PC-3 (cell line): ENCODE data around the gene CENPH. TPM values are rescaled to one million over a fixed set of nuclear protein-coding genes. Genes with fewer than 3 reads are reported as not detected.

Experiments
- ATAC-seq: fragments of 200-7000 bp; cut with Tn5 transposase; 2 replicates; pipeline ENCODE4 v1.9.1; 2020; ENCODE audit warnings: mild to moderate bottlenecking, moderate library complexity
- BruUV-seq: library from RNA; stranded (reverse); fragments of 400-500 nt; replicated peaks from 2 replicates; lab custom pipeline; 2021; lab: Mats Ljungman, UMichigan
- CTCF ChIA-PET: fragments of 300-600 bp; sonication (Branson Sonifier 250); formaldehyde crosslinking; loops from one replicate; lab custom pipeline; 2022; ENCODE audit warnings: antibody characterized with exemption; lab: Charles Lee
- POLR2A ChIA-PET: fragments of 300-600 bp; sonication (Branson Sonifier 250); formaldehyde crosslinking; loops from one replicate; lab custom pipeline; 2022; ENCODE audit warnings: antibody characterized with exemption; ENCODE audit not compliant: unreplicated experiment; lab: Charles Lee
- DNase-seq: peaks from one replicate; pipeline ENCODE4 v3.0.0-alpha.2; 2015
- H2AFZ ChIP-seq: fragments of 300-600 bp; sonication (generic); 2 replicates; pipeline ENCODE4 v1.6.0; 2016; ENCODE audit warnings: antibody characterized with exemption, low read length
- H3F3A ChIP-seq: fragments of 300-600 bp; sonication (generic); one replicate; pipeline ENCODE4 v1.6.0; 2017; ENCODE audit warnings: antibody characterized with exemption, low read length, control low read depth, mild to moderate bottlenecking; ENCODE audit not compliant: unreplicated experiment
- H3K27ac ChIP-seq: fragments of 300-600 bp; sonication (generic); 2 replicates; pipeline ENCODE4 v1.5.1; 2016; ENCODE audit warnings: mild to moderate bottlenecking, low read length
- H3K27me3 ChIP-seq: fragments of 300-600 bp; sonication (generic); 2 replicates; pipeline ENCODE4 v1.6.1; 2016; ENCODE audit warnings: low read length, mixed read lengths
- H3K36me3 ChIP-seq: fragments of 300-600 bp; sonication (generic); 2 replicates; pipeline ENCODE4 v1.6.1; 2016; ENCODE audit warnings: low read depth, mixed run types, low read length, mixed read lengths
- H3K4me1 ChIP-seq: fragments of 300-600 bp; sonication (generic); 2 replicates; pipeline ENCODE4 v1.5.1; 2016; ENCODE audit warnings: low read length; ENCODE audit not compliant: insufficient read depth
- H3K4me2 ChIP-seq: fragments of 300-600 bp; sonication (generic); 2 replicates; pipeline ENCODE4 v1.6.0; 2016; ENCODE audit warnings: low read length
- H3K4me3 ChIP-seq: fragments of 300-600 bp; sonication (generic); 2 replicates; pipeline ENCODE4 v1.5.1; 2016; ENCODE audit warnings: mild to moderate bottlenecking, low read length, mixed read lengths
- H3K79me2 ChIP-seq: fragments of 300-600 bp; sonication (generic); 2 replicates; pipeline ENCODE4 v1.6.1; 2017; ENCODE audit warnings: low read length, mixed read lengths
- H3K9ac ChIP-seq: fragments of 300-600 bp; sonication (generic); 2 replicates; pipeline ENCODE4 v1.6.0; 2016; ENCODE audit warnings: mild to moderate bottlenecking, low read length
- H3K9me2 ChIP-seq: fragments of 300-600 bp; sonication (generic); replicated peaks from 2 replicates; pipeline ENCODE4 v1.6.1; 2016; ENCODE audit warnings: mixed run types, low read length, mixed read lengths
- H3K9me3 ChIP-seq: fragments of 300-600 bp; sonication (generic); 2 replicates; pipeline ENCODE4 v1.6.1; 2016; ENCODE audit warnings: low read length, mixed read lengths
- H4K20me1 ChIP-seq: fragments of 300-600 bp; sonication (generic); 2 replicates; pipeline ENCODE4 v1.6.1; 2016; ENCODE audit warnings: low read length, mixed read lengths
- EZH2 ChIP-seq: fragments of 300-600 bp; sonication (generic); IDR thresholded peaks from one replicate; pipeline ENCODE4 v1.6.1; 2017; ENCODE audit warnings: antibody characterized with exemption, mild to moderate bottlenecking, low read length; ENCODE audit not compliant: unreplicated experiment
- EZH2phosphoT487 ChIP-seq: fragments of 300-600 bp; sonication (generic); IDR thresholded peaks from 2 replicates; pipeline ENCODE4 v1.6.1; 2018; ENCODE audit warnings: mild to moderate bottlenecking, antibody characterized with exemption, low read length, borderline replicate concordance
- intact Hi-C: fragments of 100-400 bp; cut with micrococcal nuclease; formaldehyde crosslinking; loops from 2 replicates; pipeline ENCODE4 v1.9.0; 2023
- total RNA-seq: library from RNA; depleted of rRNA; stranded (reverse); fragments of >200 nt; gene quantifications from 2 replicates; pipeline ENCODE4 v1.2.3, GENCODE V29; 2014
- TF ChIP-seq, protein P1 (sequence below): fragments of 300-600 bp; sonication (generic); conservative IDR thresholded peaks from 2 replicates; pipeline ENCODE4 v1.5.1; 2017; ENCODE audit warnings: antibody characterized with exemption, low read depth, mild to moderate bottlenecking, low read length

Gene CENPH
- total RNA-seq, 1 experiment from 2014 or later, result 27.8 TPM

DNA sequence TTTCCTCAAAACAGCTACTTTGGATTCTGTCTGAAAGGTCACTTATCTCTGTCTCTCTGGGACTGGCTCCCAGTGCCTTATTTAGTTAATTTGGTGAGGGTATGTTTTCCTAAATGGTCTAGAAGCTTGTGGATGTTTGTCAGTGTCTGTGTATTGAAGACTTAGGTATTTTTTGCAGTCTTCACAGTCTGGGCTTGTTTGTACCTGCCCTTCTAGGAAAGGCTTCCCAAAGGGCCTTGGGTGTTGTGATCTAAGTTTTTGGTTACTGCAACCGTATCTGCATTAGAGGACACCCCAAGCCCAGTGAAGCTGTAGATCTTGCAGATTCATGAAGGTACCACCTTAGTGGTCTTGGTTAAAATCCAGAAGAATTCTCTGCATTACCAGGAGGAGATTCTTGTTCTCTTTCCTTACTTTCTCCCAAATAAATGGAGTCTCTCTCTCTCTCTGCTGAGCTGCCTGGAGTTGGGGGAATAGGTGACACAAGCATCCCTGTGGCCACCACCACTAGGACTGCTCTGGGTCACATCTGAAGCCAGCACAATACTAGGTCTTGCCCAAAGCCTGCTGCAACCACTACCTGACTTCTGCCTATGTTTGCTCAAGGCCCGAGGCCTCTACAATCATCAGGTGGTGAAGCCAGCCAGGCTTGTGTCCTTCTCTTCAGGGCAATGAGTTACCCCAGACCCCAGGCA is 40.3 kb upstream of the CENPH start:
- ChIA-PET CTCF (no interaction called here), POLR2A (no interaction called here)
- Histone ChIP-seq H3K79me2 (no peaks in the 10 kb centered on the region), H4K20me1 (no peaks in the 10 kb centered on the region), H3K9me3 (no peaks in the 10 kb centered on the region), H3K4me3 (no peak overlapping the region), H3K4me1 (no peaks in the 10 kb centered on the region), H3K9ac (no peak overlapping the region), H2AFZ (no peak overlapping the region), H3F3A (no peaks in the 10 kb centered on the region), H3K4me2 (no peak overlapping the region), H3K27ac (no peak overlapping the region), H3K36me3 (no peaks in the 10 kb centered on the region), H3K27me3 (no peaks in the 10 kb centered on the region), H3K9me2 (no peaks in the 10 kb centered on the region)
- TF ChIP-seq EZH2phosphoT487, result no peak
- TF ChIP-seq, protein P1, sequence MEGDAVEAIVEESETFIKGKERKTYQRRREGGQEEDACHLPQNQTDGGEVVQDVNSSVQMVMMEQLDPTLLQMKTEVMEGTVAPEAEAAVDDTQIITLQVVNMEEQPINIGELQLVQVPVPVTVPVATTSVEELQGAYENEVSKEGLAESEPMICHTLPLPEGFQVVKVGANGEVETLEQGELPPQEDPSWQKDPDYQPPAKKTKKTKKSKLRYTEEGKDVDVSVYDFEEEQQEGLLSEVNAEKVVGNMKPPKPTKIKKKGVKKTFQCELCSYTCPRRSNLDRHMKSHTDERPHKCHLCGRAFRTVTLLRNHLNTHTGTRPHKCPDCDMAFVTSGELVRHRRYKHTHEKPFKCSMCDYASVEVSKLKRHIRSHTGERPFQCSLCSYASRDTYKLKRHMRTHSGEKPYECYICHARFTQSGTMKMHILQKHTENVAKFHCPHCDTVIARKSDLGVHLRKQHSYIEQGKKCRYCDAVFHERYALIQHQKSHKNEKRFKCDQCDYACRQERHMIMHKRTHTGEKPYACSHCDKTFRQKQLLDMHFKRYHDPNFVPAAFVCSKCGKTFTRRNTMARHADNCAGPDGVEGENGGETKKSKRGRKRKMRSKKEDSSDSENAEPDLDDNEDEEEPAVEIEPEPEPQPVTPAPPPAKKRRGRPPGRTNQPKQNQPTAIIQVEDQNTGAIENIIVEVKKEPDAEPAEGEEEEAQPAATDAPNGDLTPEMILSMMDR, result no peak
- no peak for TF ChIP-seq EZH2
- BruUV-seq, result no TSS peak
- no peak for DNase-seq
- intact Hi-C loops, result no loop called here
- ATAC-seq, result no peak

DNA sequence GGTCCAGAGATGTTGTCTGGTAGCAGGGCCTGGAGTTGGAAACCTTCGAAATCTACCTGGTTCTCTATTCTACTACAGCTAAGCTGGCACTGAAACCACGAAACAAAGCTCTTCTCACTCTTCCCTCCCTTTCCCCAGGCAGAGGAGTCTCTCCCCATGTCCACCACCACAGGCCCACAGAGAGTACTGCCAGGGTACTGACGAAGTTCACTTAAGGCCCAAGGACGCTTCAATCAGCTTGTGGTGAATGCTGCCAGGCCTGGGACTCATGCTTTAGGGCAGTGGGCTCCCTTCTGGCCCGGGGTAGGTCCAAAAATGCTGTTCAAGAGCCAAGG is 39.7 kb upstream of the CENPH start:
- Histone ChIP-seq H3K9me3 (no peaks in the 10 kb centered on the region), H3K4me2 (no peak overlapping the region), H3F3A (no peaks in the 10 kb centered on the region), H3K9me2 (no peaks in the 10 kb centered on the region), H3K36me3 (no peaks in the 10 kb centered on the region), H3K4me3 (no peak overlapping the region), H3K9ac (no peak overlapping the region), H3K27me3 (no peaks in the 10 kb centered on the region), H3K27ac (no peak overlapping the region), H2AFZ (no peak overlapping the region), H4K20me1 (no peaks in the 10 kb centered on the region), H3K79me2 (no peaks in the 10 kb centered on the region), H3K4me1 (no peaks in the 10 kb centered on the region)
- ChIA-PET CTCF (no interaction called here), POLR2A (no interaction called here)
- intact Hi-C loops, result no loop called here
- TF ChIP-seq, protein P1, result no peak
- TF ChIP-seq EZH2, result no peak
- no peak for TF ChIP-seq EZH2phosphoT487
- DNase-seq (no peak), ATAC-seq (no peak)
- no TSS peak for BruUV-seq

DNA sequence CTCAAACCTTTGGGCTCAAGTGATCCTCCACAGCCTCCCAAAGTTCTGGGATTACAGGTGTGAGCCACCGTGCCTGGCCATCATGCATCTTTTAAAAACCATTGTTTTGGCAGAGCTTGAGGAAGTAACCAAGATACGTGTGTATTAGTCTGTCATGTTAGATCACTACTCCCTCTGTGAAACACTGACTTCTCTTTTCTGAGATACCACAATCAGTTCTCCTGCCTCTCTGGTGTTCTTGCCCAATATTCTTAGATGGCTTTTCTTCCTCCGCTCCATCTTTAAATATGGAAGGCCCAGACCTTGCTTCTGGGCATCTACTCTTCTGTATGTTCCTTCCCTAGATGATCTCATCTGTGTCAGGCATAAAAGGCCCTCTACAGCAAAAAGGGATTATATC is 36.7 kb upstream of the CENPH start:
- no peak overlapping the region for H3K9ac ChIP-seq
- H3K9me2 ChIP-seq, result no peaks in the 10 kb centered on the region
- no peak overlapping the region for H3K4me3 ChIP-seq
- no peak overlapping the region for H3K4me2 ChIP-seq
- intact Hi-C loops, result no loop called here
- no peaks in the 10 kb centered on the region for H3F3A ChIP-seq
- no TSS peak for BruUV-seq
- POLR2A ChIA-PET, result no interaction called here
- no peaks in the 10 kb centered on the region for H3K79me2 ChIP-seq
- H4K20me1 ChIP-seq, result no peaks in the 10 kb centered on the region
- H3K36me3 ChIP-seq, result no peaks in the 10 kb centered on the region
- DNase-seq, result no peak
- CTCF ChIA-PET, result no interaction called here
- H2AFZ ChIP-seq, result no peak overlapping the region
- no peak for ATAC-seq
- no peak for TF ChIP-seq EZH2
- TF ChIP-seq EZH2phosphoT487, result no peak
- TF ChIP-seq, protein P1, result no peak
- H3K27me3 ChIP-seq, result no peaks in the 10 kb centered on the region
- H3K9me3 ChIP-seq, result no peaks in the 10 kb centered on the region
- H3K27ac ChIP-seq, result no peak overlapping the region
- H3K4me1 ChIP-seq, result no peaks in the 10 kb centered on the region
